Hematopoietic multipotent progenitor cell treated with erythropoietin and hydrocortisone succinate and interleukin-3 and kit ligand, for 15 days (in vitro differentiated cells): Measurements from ENCODE around the gene LCE3B.
"Not testable (repeated sequence)": the region's sequence is repeated elsewhere in the genome, so short reads cannot be mapped to it uniquely, and the experiment has no call there.

Experiments used
- DNase-seq: peaks from one replicate; pipeline ENCODE4 v3.0.0-alpha.2; 2015; ENCODE audit warnings: low spot score

The LCE3B gene

GRCh38 chr1:152613511-152613910 is at the start of gene LCE3B:
LCE3B (plus strand) TSS chr1:152613811; CDS start chr1:152613811, 0 bp downstream.
- DNase-seq, result no peak

- no peak for DNase-seq
Observed at GRCh38 chr1:152565115-152565514, 48.5 kb upstream of the LCE3B start.

GRCh38 chr1:152565535-152566215 is 47.9 kb upstream of the LCE3B start:
- DNase-seq, result no peak

- DNase-seq, result no peak
Observed at GRCh38 chr1:152566681-152567080, 46.9 kb upstream of the LCE3B start, which contains the start of gene LCE3E. LCE3E (minus strand) TSS chr1:152566780; CDS start chr1:152566208, 572 bp downstream.

- DNase-seq, result no peak
Observed at GRCh38 chr1:152577168-152577567, 36.4 kb upstream of the LCE3B start.

GRCh38 chr1:152579526-152579925 is 34.1 kb upstream of the LCE3B start:
- not testable (repeated sequence) for DNase-seq

GRCh38 chr1:152580433-152580832 is 33.2 kb upstream of the LCE3B start, which contains the start of gene LCE3D:
LCE3D (minus strand) TSS chr1:152580516; CDS start chr1:152579936, 580 bp downstream.
- DNase-seq, result no peak

- no peak for DNase-seq
Observed at GRCh38 chr1:152582647-152583046, 31.0 kb upstream of the LCE3B start.

- no peak for DNase-seq
Observed at GRCh38 chr1:152585586-152585985, 28.0 kb upstream of the LCE3B start.

GRCh38 chr1:152596986-152597385 is 16.6 kb upstream of the LCE3B start:
- DNase-seq, result no peak

GRCh38 chr1:152599934-152600333 is 13.7 kb upstream of the LCE3B start, which contains the start of gene LCE3C:
LCE3C (plus strand) TSS chr1:152600234; CDS start chr1:152600732, 498 bp downstream.
- DNase-seq, result no peak

- DNase-seq, result no peak
Observed at GRCh38 chr1:152621993-152622392, 8.4 kb downstream of the LCE3B start.

GRCh38 chr1:152622803-152623202 is 9.2 kb downstream of the LCE3B start, which contains the start of gene LCE3A:
LCE3A (minus strand) TSS chr1:152623103; CDS start chr1:152623103, 0 bp downstream.
- no peak for DNase-seq

GRCh38 chr1:152623203-152623844 is 9.7 kb downstream of the LCE3B start:
- no peak for DNase-seq

GRCh38 chr1:152626744-152627143 is 13.1 kb downstream of the LCE3B start:
- no peak for DNase-seq

- no peak for DNase-seq
Observed at GRCh38 chr1:152630596-152630995, 17.0 kb downstream of the LCE3B start.

- DNase-seq, result no peak
Observed at GRCh38 chr1:152640351-152640750, 26.7 kb downstream of the LCE3B start.

GRCh38 chr1:152643945-152644344 is 30.3 kb downstream of the LCE3B start:
- DNase-seq, result no peak

GRCh38 chr1:152645146-152645545 is 31.5 kb downstream of the LCE3B start:
- no peak for DNase-seq

GRCh38 chr1:152646656-152647055 is 33.0 kb downstream of the LCE3B start:
- no peak for DNase-seq

- peak; percentile 57 for DNase-seq
Observed at GRCh38 chr1:152654110-152654509, 40.5 kb downstream of the LCE3B start.

GRCh38 chr1:152656459-152656858 is 42.8 kb downstream of the LCE3B start:
- DNase-seq, result no peak

- DNase-seq, result no peak
Observed at GRCh38 chr1:152657677-152658076, 44.1 kb downstream of the LCE3B start.
